GM10266 (cell line): ENCODE results near the gene APP.

Experiments used
- DNase-seq: peaks from one replicate; pipeline ENCODE4 v3.0.0; 2012; ENCODE audit errors: extremely low spot score
- CTCF ChIP-seq: IDR thresholded peaks from 2 replicates; pipeline ENCODE4 v1.5.1; 2012; ENCODE audit warnings: mild to moderate bottlenecking, low read depth; ENCODE audit not compliant: control insufficient read depth, insufficient read depth; ENCODE audit errors: missing control alignments

The APP gene

GRCh38 chr21:25848309-25848708 is 322.3 kb downstream of the APP start:
- DNase-seq = no peak
- TF ChIP-seq CTCF = no peak

GRCh38 chr21:25845729-25846256 is 324.8 kb downstream of the APP start:
- TF ChIP-seq CTCF = no peak
- peak; percentile 18 for DNase-seq

GRCh38 chr21:25842925-25843324 is 327.6 kb downstream of the APP start:
- no peak for TF ChIP-seq CTCF

GRCh38 chr21:25838809-25839208 is 331.8 kb downstream of the APP start:
- TF ChIP-seq CTCF = no peak
- DNase-seq = no peak

More at GRCh38 chr21:25842925-25843324, 327.6 kb downstream of the APP start:
- DNase-seq = no peak

- no peak for DNase-seq
- no peak for TF ChIP-seq CTCF
Observed at GRCh38 chr21:25837533-25838265, 332.9 kb downstream of the APP start.

DNA sequence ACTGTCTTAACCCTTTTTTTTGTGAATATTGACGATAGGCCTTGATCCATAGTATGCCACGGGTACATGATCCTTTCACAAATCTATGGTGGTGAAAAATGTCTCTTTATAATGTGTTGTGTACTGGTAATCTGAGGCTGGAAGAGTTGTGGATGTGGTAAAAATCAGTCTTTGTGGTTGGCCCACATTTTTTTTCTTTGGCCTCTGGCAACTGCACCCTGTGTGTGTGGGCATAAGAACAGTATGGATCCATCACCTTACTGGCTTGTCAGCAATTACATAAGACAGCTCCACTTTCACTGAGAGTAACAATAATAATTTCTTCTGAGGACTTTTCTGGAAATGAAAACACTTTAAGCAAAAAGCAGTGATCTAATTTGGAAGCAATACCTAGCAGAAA is 334.2 kb downstream of the APP start:
- no peak for TF ChIP-seq CTCF
- no peak for DNase-seq

- DNase-seq = no peak
- TF ChIP-seq CTCF = no peak
Observed at GRCh38 chr21:25834381-25834780, 336.2 kb downstream of the APP start.
